HG02852 (cell line): Measurements from ENCODE around the gene CEBPB.
"Not testable (repeated sequence)": the region's sequence is repeated elsewhere in the genome, so short reads cannot be mapped to it uniquely, and the experiment has no call there.

Experiments
- ATAC-seq: cut with Tn5 transposase; IDR thresholded peaks from one replicate; pipeline ENCODE4 v1.9.1; 2021; ENCODE audit warnings: mild to moderate bottlenecking, moderate library complexity; ENCODE audit not compliant: unreplicated experiment

The CEBPB gene

GRCh38 chr20:50192364-50193198 lies 2.0 kb downstream of the CEBPB start:
- ATAC-seq, result no peak

GRCh38 chr20:50193199-50193835 lies 2.7 kb downstream of the CEBPB start:
- ATAC-seq, result no peak

- no peak for ATAC-seq
Measured at GRCh38 chr20:50193836-50194421, 3.3 kb downstream of the CEBPB start.

DNA sequence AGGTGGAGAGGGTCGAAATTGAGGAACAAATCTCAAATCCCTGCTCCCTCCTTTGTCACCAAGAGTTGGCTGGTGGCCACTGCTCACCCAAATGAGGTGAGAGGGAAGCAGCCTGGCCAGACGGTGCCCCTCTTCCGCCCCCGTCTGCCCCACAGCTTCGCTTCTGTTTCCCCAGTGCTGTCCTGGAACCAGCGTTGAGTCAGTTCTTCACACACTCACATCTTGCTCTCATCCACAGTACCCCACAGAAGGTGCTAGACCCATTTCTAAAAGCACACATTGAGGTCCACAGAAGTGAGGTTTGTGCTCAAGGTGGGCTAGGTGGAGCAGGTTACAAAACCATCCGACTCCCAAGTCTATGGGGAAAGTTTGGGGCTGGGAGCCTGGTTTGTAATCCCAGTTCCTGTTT lies 3.8 kb downstream of the CEBPB start:
- ATAC-seq, result no peak

- no peak for ATAC-seq
Measured at GRCh38 chr20:50194831-50195523, 4.3 kb downstream of the CEBPB start.

- no peak for ATAC-seq
Measured at GRCh38 chr20:50195524-50196120, 5.0 kb downstream of the CEBPB start.

DNA sequence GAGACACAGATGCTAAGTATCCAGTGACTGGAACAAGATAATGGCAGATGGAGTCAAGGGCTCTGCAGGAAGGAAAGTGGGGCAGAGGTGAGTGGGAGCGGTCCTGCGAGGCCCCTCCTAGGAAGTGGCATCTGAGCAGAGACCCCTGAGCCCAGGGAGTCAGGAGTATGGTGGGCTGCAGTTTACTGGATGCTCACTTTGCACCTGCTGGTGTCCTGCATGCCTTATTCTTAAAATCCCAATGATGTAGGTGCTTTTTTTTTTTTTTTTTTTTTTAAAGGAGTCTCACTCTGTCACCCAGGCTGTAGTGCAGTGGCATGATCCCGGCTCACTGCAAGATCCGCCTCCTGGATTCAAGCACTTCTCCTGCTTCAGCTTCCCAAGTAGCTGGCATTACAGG lies 5.6 kb downstream of the CEBPB start:
- ATAC-seq, result no peak

DNA sequence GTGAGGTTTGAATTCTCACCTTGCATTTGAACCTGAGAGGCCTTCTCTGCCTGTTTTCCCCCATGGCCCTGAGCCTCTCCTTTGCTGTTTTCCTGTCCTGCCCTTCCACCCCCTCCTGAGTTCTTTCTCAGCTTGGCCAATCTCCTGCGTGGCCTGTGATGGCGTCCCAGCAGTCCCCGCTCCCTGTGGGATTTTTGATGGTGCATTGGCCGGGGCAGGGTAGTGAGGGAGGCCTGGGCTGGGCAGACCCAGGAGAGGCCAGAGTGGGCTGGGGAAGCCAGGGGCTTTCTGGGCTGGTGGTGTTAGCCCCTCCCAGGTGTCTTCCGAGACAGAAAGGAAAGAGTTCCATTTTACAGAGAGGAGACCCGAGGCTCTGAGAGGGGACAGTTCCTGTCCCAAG lies 6.3 kb downstream of the CEBPB start:
- no peak for ATAC-seq

GRCh38 chr20:50197463-50198179 lies 7.0 kb downstream of the CEBPB start:
- ATAC-seq, result no peak

- no peak for ATAC-seq
Measured at GRCh38 chr20:50198180-50198666, 7.6 kb downstream of the CEBPB start.

DNA sequence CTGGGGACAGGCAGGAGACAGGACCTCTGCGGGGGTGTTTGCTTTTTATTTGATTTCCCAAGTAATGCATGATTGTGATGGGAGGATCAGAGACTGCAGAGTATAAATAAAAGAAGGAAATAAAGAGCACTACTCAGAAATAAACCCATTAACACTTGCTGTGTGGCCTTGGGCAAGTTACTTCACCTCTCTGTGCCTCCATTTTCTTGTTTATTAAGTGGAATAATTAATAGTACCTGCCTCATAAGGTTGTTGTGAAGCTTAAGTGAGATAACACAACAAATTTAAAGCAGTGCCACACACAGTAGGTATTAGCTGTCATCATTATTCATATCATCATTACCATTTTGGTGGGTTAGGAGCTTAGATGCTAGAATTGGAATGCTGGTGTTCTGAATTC lies 8.1 kb downstream of the CEBPB start:
- ATAC-seq, result no peak

DNA sequence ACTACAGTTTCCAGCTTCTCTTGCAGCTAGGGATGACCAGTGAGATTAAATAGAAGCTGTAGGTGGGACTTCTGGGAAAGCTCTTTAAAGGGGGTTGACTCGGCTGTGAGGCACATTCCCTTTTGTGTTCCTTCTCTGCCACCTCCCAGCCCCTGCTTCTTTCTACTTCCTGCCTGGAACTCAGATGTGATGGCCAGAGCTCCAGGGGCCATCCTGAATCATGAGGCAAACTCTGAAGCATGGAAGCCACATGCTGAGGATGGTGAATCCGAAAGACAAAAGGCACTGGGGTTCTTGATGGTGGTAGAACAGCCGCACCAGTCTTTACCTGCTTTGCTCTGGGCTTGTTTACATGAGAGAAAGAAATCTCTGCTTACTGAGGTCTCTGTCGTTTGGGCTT lies 9.1 kb downstream of the CEBPB start:
- ATAC-seq, result no peak

DNA sequence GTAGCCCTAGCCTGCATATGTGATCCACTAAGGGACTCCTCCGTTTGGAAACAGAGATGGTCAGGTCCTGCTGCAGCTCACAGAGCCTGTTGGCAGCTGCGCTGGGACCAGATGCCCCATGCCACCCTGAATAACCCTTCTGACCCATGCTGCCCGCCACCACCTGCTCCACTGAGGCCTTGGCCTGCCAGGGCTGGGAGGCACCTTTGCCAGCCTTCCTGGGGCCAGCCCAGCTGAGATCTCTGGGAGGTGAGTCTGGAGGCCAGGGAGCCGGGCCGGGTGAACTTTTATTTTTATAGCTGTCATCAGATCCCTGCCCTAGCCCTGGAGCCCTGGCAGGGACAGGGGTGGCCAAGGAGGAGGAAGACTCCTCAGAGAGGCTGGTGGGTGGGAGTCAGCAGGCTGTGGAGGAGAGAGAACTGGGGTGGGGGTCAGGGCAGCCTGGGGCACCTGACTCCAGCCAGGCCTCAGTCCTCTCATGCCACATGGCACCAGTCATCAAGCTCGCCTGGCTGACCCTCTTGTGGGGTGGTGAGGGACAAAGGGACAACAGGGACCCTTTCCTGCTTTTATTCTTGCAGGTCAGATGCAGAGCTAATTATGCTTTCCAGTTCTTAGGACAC lies 10.0 kb downstream of the CEBPB start:
- no peak for ATAC-seq

- ATAC-seq, result not testable (repeated sequence)
Measured at GRCh38 chr20:50201710-50202109, 11.1 kb downstream of the CEBPB start.

- no peak for ATAC-seq
Measured at GRCh38 chr20:50202677-50203076, 12.0 kb downstream of the CEBPB start.

DNA sequence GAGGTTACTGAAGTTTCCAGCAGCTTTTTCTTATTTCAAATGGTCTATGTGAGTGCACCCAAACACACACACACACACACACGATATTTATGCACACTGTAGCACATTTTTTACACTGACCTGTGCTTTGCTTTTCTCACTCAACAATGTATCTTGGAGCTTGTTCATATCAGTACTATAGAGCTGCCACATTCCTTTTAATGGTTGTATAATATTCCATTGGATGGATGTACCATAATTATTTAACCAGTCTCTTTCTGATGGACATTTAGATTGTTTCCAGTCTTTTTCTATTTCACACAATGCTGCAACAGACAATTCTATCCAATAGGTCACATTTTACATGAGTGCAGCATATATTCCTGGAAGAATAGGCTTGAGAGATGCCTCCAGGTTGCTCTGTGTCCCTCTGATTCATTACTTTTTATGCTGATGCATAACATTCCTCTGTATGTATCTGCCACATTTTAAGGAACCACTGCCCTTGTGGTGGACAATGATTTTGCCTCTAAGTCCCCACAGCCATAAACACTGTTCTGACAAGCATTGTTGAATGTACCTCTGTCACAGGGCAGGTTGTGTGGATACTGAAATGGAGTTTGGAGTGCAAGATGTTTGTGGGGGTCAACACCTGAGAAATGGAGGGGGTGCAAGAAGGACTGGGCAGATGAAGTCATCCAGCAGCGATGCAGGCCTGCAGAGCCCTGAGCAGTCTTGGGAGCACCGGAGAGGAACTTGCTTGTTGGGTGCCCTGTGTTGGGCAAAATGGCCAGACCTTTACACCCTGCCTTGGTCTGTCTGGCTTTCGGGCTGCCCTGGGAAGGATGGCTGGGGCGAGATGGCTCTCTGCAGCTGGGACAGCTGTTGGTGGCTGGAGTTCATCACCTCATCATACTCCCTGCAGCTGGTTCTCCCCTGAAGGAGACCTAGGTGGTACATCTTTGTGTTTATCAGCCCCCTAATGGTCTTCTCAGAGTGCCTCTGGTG lies 13.6 kb downstream of the CEBPB start:
- ATAC-seq, result no peak

GRCh38 chr20:50207026-50207425 lies 16.4 kb downstream of the CEBPB start:
- ATAC-seq, result no peak

- no peak for ATAC-seq
Measured at GRCh38 chr20:50208085-50208491, 17.5 kb downstream of the CEBPB start.

GRCh38 chr20:50208815-50209214 lies 18.2 kb downstream of the CEBPB start:
- not testable (repeated sequence) for ATAC-seq
